Activated CD4-positive, alpha-beta T cell treated with anti-CD3 and anti-CD28 coated beads for 48 hours (primary cell): ENCODE measurements around the gene HSD17B8.

ENCODE experiments used
- DNase-seq: peaks from one replicate; pipeline ENCODE4 v3.0.0-alpha.2; 2020

HSD17B8 gene

DNA sequence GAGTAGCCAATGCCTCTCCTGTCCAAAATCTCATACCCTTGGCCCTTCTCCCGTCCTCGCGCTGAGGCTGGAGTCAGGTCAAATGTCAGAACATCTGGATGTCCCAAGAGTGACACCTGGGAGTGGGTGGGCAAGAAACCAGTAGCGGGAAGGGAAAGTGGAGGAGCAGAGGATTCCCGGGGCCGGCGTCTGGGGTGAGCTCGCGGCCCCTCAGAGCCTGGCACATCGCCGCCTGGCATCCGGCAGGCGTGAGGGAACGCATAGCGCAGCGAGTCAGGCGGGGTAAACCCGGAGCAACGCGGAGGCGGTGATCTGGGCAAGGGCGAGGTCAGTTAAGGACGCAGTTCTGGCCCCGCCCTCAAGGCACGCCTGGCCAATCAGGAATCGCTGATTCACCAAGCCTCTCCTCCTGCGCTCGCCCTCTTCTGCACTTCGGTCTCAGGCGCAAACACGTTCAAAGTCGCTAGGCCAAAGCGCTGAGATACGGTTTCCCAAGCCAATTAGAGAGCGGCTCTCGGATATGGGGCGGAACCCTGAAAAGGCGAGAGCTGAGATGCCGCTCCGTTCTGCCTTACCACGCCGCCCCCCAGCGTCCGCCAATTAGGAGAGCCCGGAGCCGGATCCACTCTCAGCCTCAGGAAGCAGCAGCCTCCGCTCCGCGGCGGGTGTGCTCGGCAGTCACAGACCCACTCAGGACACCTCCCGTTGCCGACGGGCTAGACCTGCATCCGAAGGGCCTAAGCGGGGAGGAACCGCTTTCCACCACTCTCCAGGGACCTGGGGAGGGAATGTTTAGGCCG, 44.7 kb downstream of the HSD17B8 start:
- peak; percentile 98 for DNase-seq

- peak; percentile 46 for DNase-seq
Measured at GRCh38 chr6:33249732-33250630, 45.5 kb downstream of the HSD17B8 start.

DNA sequence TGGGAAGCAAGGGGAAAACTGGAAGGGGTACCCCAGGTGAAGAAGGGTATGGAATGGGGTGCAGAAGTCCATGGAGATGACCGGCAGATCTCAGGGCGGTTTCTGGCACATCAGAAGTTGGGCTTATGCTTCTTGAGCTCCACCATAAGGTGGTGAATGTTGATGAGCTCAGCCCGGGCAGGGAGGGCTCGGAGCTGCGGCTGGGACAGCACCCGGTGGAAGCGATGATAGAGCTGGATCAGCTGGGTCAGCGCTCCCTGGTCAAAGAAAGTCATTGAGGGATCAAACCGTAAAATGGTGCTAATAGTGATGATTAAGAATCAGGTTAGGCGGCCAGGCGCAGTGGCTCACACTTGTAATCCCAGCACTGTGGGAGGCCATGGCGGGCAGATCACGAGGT, 46.3 kb downstream of the HSD17B8 start:
- DNase-seq, result no peak

DNA sequence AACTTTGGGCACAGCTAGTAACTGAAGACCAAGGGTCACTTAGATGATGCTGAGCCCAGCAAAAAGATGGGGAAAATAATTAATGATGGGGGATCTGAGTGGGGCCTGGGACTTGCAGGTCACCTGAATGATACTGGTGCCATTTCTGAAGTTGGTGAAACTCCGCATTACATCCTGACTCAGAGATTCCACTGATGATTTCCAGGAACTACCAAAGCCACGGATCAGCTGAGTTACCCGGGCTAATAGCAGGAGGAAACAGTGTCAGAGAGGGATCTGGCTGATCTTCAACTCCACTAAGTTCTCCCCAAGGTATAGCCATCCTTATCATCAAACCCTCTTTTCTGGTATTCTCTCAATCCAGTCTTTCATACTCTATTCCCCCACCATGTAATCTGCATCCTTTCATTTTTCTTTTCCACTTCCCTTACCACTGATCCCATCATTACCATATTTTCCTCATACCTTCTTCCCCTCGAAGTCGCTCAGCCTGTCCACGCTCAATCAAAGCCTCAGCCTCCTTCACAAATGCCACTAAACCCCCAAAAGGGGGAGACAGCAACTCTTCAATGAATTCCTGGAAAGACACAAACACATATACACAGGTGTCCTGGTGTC, 47.0 kb downstream of the HSD17B8 start:
- peak; percentile 32 for DNase-seq

GRCh38 chr6:33252759-33253158, 48.3 kb downstream of the HSD17B8 start:
- DNase-seq, result no peak

DNA sequence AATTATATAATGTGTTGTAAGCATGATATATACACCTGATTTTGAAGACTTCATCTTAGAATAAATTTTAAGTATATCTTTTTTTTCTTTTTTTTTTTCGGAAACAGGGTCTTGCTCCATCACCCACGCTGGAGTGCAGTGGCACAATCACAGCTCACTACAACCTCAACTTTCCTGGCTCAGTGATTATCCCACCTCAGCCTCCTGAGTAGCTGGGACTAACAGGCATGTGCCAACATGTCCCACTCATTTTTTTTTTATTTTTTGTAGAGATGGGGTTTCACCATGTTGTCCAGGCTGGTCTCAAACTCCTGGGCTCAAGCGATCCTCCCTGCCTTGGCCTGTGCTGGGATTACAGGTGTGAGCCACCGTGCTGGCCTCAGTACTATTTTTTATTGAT, 50.1 kb downstream of the HSD17B8 start:
- no peak for DNase-seq
